ENCODE results near the gene DICER1.

The DICER1 gene

GRCh38 chr14:95174184-95174792, 17.0 kb upstream of the DICER1 start:
- Mint-ChIP-seq H3K36me3 (ENCODE audit: low read depth) (peaks cover under 1% of the 10 kb centered on the region), H3K27ac (peak overlapping the region in 2 of 3 experiments; percentile 68 to 69), H3K4me1 (peaks cover 16% of the 10 kb centered on the region), H3K9me3 (no peaks in the 10 kb centered on the region), H3K4me3 (no peak overlapping the region), H3K27me3 (ENCODE audit: low read depth) (no peaks in the 10 kb centered on the region)
- peak; percentile 24 to 32 (median 31) for TF ChIP-seq CTCF (IDR thresholded peaks at IDR 0.05; ENCODE audit: unreplicated experiment in 3 of 3)

GRCh38 chr14:95173518-95173917, 16.2 kb upstream of the DICER1 start:
- Mint-ChIP-seq H3K36me3 (ENCODE audit: low read depth) (peaks cover 8% of the 10 kb centered on the region), H3K9me3 (peaks cover 4% of the 10 kb centered on the region), H3K27ac (peak overlapping the region in 1 of 3 experiments; percentile 37), H3K27me3 (ENCODE audit: low read depth) (no peaks in the 10 kb centered on the region), H3K4me3 (no peak overlapping the region), H3K4me1 (peaks cover 12% of the 10 kb centered on the region)
- TF ChIP-seq CTCF (IDR thresholded peaks at IDR 0.05; ENCODE audit: unreplicated experiment in 3 of 3) = no peak

- peaks cover 29% of the 10 kb centered on the region for H3K9me3 Mint-ChIP-seq
- TF ChIP-seq CTCF (IDR thresholded peaks at IDR 0.05; ENCODE audit: unreplicated experiment in 3 of 3) = no peak
- no peak overlapping the region for H3K4me3 Mint-ChIP-seq
- no peaks in the 10 kb centered on the region for H3K27me3 Mint-ChIP-seq (ENCODE audit: low read depth)
- peaks cover 36% of the 10 kb centered on the region for H3K36me3 Mint-ChIP-seq (ENCODE audit: low read depth)
- no peaks in the 10 kb centered on the region for H3K4me1 Mint-ChIP-seq
- H3K27ac Mint-ChIP-seq = no peak overlapping the region
Measured at GRCh38 chr14:95167177-95167576, 9.8 kb upstream of the DICER1 start.

GRCh38 chr14:95165517-95165916, 8.2 kb upstream of the DICER1 start:
- peaks cover 29% of the 10 kb centered on the region for H3K9me3 Mint-ChIP-seq
- no peak overlapping the region for H3K4me3 Mint-ChIP-seq
- peaks cover 5% of the 10 kb centered on the region for H3K4me1 Mint-ChIP-seq
- TF ChIP-seq CTCF (IDR thresholded peaks at IDR 0.05; ENCODE audit: unreplicated experiment in 3 of 3) = no peak
- peaks cover 36% of the 10 kb centered on the region for H3K36me3 Mint-ChIP-seq (ENCODE audit: low read depth)
- no peak overlapping the region for H3K27ac Mint-ChIP-seq
- H3K27me3 Mint-ChIP-seq (ENCODE audit: low read depth) = no peaks in the 10 kb centered on the region

- H3K27ac Mint-ChIP-seq = no peak overlapping the region
- no peak for TF ChIP-seq CTCF (IDR thresholded peaks at IDR 0.05; ENCODE audit: unreplicated experiment in 3 of 3)
- peaks cover 5% of the 10 kb centered on the region for H3K4me1 Mint-ChIP-seq
- H3K36me3 Mint-ChIP-seq (ENCODE audit: low read depth) = peaks cover 36% of the 10 kb centered on the region
- no peaks in the 10 kb centered on the region for H3K27me3 Mint-ChIP-seq (ENCODE audit: low read depth)
- peaks cover 29% of the 10 kb centered on the region for H3K9me3 Mint-ChIP-seq
- no peak overlapping the region for H3K4me3 Mint-ChIP-seq
Measured at GRCh38 chr14:95164506-95164905, 7.2 kb upstream of the DICER1 start.

- H3K4me3 Mint-ChIP-seq = no peak overlapping the region
- no peak for TF ChIP-seq CTCF (IDR thresholded peaks at IDR 0.05; ENCODE audit: unreplicated experiment in 3 of 3)
- no peaks in the 10 kb centered on the region for H3K27me3 Mint-ChIP-seq (ENCODE audit: low read depth)
- H3K4me1 Mint-ChIP-seq = peaks cover 5% of the 10 kb centered on the region
- no peak overlapping the region for H3K27ac Mint-ChIP-seq
- H3K36me3 Mint-ChIP-seq (ENCODE audit: low read depth) = peaks cover 29% of the 10 kb centered on the region
- H3K9me3 Mint-ChIP-seq = peaks cover 26% of the 10 kb centered on the region
Measured at GRCh38 chr14:95163666-95164065, 6.3 kb upstream of the DICER1 start.

All from nephron (organoid).